Measurements from ENCODE around the gene FGF22.

- no peak for TF ChIP-seq CTCF (IDR thresholded peaks at IDR 0.05)
- no peak for TF ChIP-seq POLR2A (IDR thresholded peaks at IDR 0.05)
These were observed 48.0 kb downstream of the FGF22 start for GRCh38 chr19:687569-688166.
